UCSD-AML1 (cell line): ENCODE results near the gene TBC1D4.

Experiments
- DNase-seq: peaks from one replicate; lab custom pipeline; 2025; ENCODE audit not compliant: unreplicated experiment; lab: John Stamatoyannopoulos, UW

Gene TBC1D4

DNA sequence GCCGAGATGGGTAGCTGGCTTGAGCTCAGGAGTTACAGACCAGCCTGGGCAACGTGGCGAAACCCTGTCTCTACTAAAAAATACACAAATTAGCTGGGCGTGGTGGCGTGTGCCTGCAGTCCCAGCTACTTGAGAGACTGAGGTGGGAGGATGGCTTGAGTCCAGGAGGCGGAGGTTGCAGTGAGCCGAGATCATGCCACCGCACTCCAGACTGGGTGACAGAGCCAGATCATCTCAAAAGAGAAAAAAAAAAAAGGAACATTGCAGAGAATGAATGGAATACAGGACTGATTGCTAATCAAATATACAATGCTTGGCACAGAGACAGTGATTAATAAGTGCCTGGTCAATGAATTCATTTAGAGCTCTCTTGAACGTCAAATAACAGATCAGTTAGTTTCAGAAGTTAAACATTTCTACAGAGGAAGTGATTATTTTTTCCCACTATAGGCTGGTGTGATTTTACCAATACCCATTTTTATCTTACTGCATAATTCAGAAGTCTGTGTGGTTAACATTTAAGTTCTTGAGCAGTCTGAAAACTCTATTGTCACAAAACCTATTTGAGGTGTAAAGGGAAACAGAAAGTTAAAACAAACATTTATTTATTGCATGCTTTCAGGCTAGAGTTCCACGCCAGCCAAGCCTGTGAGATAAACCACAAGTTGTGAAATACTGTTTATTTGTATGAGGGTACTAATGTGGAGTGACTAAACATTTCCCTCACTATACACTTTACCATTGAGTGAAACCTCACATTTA is 7.7 kb upstream of the TBC1D4 start:
- no peak for DNase-seq

- DNase-seq = peak; percentile 32
Observed at GRCh38 chr13:75486146-75487062, 4.4 kb upstream of the TBC1D4 start.

DNA sequence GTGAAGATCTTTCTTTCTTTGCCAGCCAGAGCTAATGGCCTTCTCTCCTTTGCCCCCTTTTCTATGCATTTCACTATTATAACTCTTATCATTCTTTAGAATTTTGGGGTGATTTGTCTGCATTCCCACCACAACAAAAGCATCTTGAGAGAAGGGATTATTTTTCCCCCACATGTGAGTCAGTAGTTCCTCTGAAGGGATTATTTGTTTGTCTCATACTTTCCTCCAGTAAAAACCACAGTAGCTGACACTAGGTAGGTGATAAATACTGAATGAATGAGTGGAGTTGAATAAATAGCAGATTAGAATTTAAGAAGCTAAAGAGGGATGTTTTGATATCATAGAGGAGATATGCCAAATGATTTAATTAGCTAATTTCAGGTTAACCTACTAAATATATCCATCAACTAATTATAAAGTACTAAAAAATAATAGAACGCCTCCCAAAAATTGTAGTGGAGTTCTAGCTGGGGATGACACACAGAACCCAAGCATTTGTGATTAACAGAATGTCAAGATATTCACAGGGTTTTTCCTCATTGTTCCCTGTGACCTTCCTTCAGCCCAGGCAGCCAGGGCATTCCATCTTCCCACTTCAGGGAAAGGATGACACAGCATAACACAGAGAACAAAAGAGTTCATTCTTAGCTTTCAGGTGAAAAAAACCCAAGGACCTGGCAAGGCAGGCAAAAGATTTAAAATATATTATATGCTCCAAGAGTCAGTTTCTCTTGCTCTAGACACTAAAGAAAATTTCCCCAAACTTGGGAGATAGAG is 3.5 kb upstream of the TBC1D4 start:
- DNase-seq = no peak

DNA sequence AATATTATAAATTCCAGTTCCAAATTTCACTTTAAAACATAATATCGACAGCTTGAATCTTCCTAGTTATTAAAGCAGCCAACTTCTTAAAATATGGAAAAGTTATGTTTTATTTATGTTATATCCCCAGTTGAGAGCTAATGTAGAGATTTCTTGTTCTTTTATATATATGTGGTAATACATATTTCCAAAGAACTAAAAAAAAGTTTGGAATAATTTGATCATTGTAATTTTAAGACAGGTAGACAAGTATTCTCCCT is 781 bp upstream of the TBC1D4 start:
- no peak for DNase-seq

DNA sequence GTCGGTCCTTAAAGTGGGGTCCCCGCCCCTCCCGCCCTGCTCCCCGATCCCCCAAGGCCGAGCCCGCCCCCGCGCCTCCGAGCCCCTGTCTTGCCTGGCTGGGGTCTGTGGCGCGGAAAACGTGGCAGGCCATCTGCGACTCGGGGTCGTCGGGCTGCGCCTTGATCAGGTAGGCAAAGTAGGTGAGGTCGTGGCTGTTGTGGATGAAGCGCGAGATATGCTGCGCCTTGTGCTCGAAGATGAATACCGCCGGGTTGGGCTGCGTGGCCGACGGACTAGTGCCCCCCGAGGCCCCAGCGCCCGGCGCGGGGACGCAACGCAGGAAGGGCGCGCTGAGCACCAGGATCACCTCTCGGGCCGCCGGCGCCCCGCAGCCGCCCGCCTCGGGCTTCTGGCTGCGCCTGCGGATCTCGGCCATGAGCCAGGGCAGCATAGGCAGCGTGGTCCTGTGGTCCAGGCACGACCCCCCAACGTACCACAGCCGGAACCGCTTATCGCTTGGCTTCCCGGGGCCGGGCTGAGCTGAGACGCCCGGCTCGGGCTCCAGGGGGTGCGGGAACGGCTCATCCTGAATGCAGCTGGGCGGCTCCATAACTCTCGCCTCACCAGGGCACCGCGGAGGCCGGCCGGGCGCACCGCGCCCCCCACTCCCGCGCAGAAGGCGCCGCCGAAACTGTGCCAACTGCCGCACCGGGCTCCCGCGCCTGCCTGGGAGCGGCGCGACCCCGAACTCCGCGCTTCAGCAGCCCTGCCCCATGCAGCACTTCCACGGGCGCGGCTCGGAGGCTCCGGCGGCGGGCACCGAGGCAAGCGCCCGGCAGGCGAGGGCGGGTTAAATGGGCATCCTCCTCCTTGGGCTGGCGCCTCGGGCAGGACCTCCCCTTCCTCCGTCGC is 546 bp downstream of the TBC1D4 start:
- peak; percentile 66 for DNase-seq

GRCh38 chr13:75480671-75481175 is 1.2 kb downstream of the TBC1D4 start:
- DNase-seq = peak; percentile 60

- no peak for DNase-seq
Observed at GRCh38 chr13:75479102-75479740, 2.7 kb downstream of the TBC1D4 start.

- DNase-seq = no peak
Observed at GRCh38 chr13:75478659-75479058, 3.3 kb downstream of the TBC1D4 start.

GRCh38 chr13:75474956-75475355 is 7.0 kb downstream of the TBC1D4 start:
- DNase-seq = no peak

DNA sequence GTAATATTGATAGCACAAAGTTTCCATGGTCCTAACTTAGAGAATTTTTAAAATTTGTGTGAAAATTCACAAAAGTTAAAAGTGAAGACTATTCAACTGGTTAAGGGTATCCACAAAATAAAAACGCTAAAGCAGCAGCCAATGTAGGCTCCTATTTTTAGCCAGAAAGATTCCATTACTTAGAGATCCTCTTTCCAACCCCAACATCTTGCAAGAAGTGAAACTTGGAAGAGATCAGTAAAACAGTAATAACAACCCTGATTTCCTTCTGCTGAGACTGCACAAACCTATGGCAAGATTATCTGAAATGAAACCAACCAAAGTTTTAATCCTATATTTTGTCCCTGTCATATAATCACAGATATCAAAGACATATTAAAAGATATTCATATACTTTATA is 8.5 kb downstream of the TBC1D4 start:
- DNase-seq = no peak

GRCh38 chr13:75470676-75471075 is 11.3 kb downstream of the TBC1D4 start:
- no peak for DNase-seq

DNA sequence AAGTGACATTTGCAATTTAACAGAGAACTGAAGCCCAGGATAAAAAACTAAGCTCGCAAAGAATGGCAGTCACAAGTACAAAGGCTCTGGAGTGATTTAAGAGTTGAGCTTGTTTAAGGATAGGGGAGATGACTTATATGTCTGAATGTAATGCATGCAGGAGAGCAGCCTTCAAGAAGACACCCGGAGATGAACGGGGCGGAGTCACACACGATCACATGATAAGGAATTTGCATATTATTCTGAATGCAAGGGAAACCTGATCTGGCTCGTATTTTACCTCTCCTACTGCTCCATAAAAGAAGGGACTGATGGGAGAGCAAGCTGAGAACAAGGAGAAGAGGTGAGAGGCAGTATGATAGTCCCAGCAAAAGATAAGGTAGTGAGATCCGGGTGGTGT is 12.9 kb downstream of the TBC1D4 start:
- no peak for DNase-seq

DNA sequence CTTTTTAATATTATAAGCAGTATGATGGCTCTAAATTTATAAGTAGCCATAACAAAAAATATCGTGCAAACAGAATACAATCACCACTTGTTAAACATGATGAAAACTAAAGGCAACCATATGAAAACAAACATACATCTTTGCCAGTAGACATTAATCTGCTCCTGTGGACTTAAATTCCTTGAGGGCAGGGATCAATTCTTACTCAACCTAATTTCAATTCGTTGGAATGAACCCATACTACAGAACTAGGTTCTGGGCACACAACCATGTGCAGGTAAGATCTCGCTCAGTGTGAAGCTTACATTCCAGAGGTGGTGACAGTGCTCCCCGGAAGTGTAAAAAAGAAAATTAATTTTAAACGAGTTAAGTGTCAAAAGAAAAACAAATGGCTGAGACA is 13.4 kb downstream of the TBC1D4 start:
- no peak for DNase-seq

- DNase-seq = no peak
Observed at GRCh38 chr13:75468098-75468497, 13.9 kb downstream of the TBC1D4 start.

- DNase-seq = no peak
Observed at GRCh38 chr13:75467040-75467728, 14.8 kb downstream of the TBC1D4 start.

DNA sequence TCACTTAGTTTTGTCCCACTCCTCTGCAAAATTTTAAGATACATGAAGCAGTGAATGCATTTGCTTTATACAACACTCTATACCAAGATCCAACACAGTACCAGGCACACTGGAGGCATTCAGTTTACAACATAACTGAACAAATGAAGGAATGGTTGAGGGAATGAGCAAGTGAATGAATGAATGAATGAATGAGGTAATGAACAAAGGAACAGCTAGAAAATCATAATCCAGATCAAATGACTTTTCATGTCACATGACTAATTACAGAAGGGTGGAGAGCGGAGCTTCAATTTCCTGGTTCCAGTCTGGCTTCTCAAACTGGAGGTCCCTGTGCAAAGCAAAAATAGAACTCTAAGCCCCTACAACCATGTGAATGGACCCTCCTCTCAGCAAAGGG is 16.7 kb downstream of the TBC1D4 start:
- DNase-seq = no peak

GRCh38 chr13:75461314-75461713 is 20.7 kb downstream of the TBC1D4 start:
- DNase-seq = no peak

- no peak for DNase-seq
Observed at GRCh38 chr13:75460644-75461043, 21.3 kb downstream of the TBC1D4 start.

- DNase-seq = no peak
Observed at GRCh38 chr13:75458696-75459422, 23.1 kb downstream of the TBC1D4 start.
